ENCODE results near the gene NDUFB6. TPM values are rescaled to one million over a fixed set of nuclear protein-coding genes. Genes with fewer than 3 reads are reported as not detected.

Gene NDUFB6
- total and polyA plus RNA-seq, 3 experiments from 2014 or later = 52.3 to 68.4 (median 65.6) TPM

DNA sequence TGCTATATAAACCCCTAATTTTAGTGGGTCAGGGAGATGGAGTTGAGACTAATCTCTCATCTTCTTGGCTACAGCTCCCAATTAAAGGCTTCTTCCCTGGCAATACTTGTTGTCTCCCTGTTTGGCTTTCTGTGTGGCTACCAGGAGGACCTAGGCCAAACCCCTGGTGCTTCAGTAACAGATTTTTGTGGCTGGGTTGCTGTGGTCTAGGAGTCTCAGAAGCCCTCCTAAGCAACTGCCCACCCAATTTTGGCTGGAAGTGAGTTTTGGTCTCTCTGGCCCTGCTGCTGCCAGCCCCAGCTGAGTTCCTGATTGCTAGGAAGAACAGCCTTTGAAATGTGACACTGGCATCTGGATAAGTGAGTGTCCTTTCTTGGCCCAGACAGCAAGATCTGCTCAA lies 56.7 kb downstream of the NDUFB6 start:
- no peaks in the 10 kb centered on the region for H3K9me3 ChIP-seq (ENCODE audit: low read length)
- Mint-ChIP-seq H3K4me1 (peaks cover 53 to 80% (median 64%) of the 10 kb centered on the region in 3 donors), H3K27ac (peak overlapping the region in 1 of 8 donors; percentile 33), H3K9me3 (peaks cover 0 to 5% (median 0%) of the 10 kb centered on the region in 5 donors), H3K27me3 (no peaks in the 10 kb centered on the region), H3K36me3 (peaks cover 10 to 40% (median 13%) of the 10 kb centered on the region in 3 donors), H3K4me3 (no peak overlapping the region)
- no peak overlapping the region for H3K27ac ChIP-seq (ENCODE audit: low read depth, low read length)
- no peaks in the 10 kb centered on the region for H3K4me1 ChIP-seq (ENCODE audit: insufficient read depth, low read length)
- H3K27me3 ChIP-seq (ENCODE audit: insufficient read depth, low read length, poor library complexity, severe bottlenecking) = no peaks in the 10 kb centered on the region
- H3K4me3 ChIP-seq (ENCODE audit: low read length) = no peak overlapping the region
- H3K36me3 ChIP-seq (ENCODE audit: insufficient read depth, low read length) = no peaks in the 10 kb centered on the region
- CTCF ChIA-PET = interaction anchor here (1.2 kb wide), 1 partner anchor 10 kb away, joined by 4 read pairs; no protein-coding TSS in a partner anchor
- POLR2A ChIA-PET = no interaction called here
- DNase-seq = no peak

DNA sequence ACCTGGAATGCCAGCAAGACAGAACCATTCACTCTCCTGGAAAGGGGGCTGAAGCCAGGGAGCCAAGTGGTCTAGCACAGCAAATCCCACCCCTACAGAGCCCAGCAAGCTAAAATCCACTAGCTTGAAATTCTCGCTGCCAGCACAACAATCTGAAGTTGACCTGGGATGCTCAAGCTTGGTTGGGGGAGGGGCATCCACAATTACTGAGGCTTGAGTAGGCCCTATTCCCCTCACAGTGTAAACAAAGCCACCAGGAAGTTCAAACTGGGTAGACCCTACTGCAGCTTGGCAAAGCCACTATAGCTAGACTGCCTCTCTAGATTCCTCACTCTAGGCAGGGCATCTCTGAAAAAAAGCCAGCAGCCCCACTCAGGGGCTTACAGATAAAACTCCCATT lies 64.2 kb downstream of the NDUFB6 start:
- peaks cover 0 to 4% (median 0%) of the 10 kb centered on the region in 5 donors for H3K9me3 Mint-ChIP-seq
- POLR2A ChIA-PET = interaction anchor here (0.6 kb wide), 1 partner anchor 1145 kb away, joined by 3 read pairs; no protein-coding TSS in a partner anchor

DNA sequence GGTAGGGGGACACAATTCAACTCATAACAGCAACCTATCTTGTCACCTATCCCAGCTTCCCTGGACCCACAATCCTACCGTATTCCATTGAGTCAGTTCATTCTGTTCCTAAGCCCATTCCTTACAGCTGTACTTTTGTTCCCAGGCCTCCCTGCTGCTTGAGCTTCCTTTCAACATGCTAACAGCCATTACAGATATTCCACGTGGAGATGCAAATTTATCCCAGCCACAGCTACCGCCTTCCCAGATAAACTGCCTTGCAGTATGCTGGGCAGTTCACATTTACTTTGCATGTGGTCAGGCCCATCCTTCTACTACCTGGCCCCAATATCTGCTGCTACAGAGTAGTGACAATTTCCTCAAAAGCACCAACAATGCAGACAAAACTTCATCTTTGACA lies 70.0 kb downstream of the NDUFB6 start:
- Mint-ChIP-seq H3K36me3 (peaks cover 0 to 50% (median 15%) of the 10 kb centered on the region in 3 donors), H3K4me1 (peaks cover 16 to 39% (median 21%) of the 10 kb centered on the region in 3 donors), H3K27ac (peak overlapping the region in 3 of 8 donors; percentile 13 to 53 (median 48)), H3K4me3 (no peak overlapping the region), H3K27me3 (no peaks in the 10 kb centered on the region), H3K9me3 (no peaks in the 10 kb centered on the region)
- ChIA-PET CTCF (interaction anchor here (0.9 to 1.4 kb wide), 2 partner anchors 17 to 23 kb away, joined by 3 read pairs; partner anchors contain the start of gene RIGI), POLR2A (no interaction called here)
- Histone ChIP-seq H3K9me3 (ENCODE audit: low read length) (no peaks in the 10 kb centered on the region), H3K4me1 (ENCODE audit: insufficient read depth, low read length) (no peaks in the 10 kb centered on the region), H3K27ac (ENCODE audit: low read depth, low read length) (no peak overlapping the region), H3K4me3 (ENCODE audit: low read length) (no peak overlapping the region), H3K36me3 (ENCODE audit: insufficient read depth, low read length) (no peaks in the 10 kb centered on the region), H3K27me3 (ENCODE audit: insufficient read depth, low read length, poor library complexity, severe bottlenecking) (no peaks in the 10 kb centered on the region)
- DNase-seq = no peak

More for the DNA sequence above, 64.2 kb downstream of the NDUFB6 start:
- Mint-ChIP-seq H3K27ac (peak overlapping the region in 3 of 8 donors; percentile 15 to 89 (median 43)), H3K4me3 (no peak overlapping the region), H3K36me3 (peaks cover 3 to 13% (median 5%) of the 10 kb centered on the region in 3 donors), H3K27me3 (no peaks in the 10 kb centered on the region), H3K4me1 (peaks cover 49 to 71% (median 52%) of the 10 kb centered on the region in 3 donors)
- Histone ChIP-seq H3K4me1 (ENCODE audit: insufficient read depth, low read length) (no peaks in the 10 kb centered on the region), H3K27ac (ENCODE audit: low read depth, low read length) (no peak overlapping the region), H3K9me3 (ENCODE audit: low read length) (no peaks in the 10 kb centered on the region), H3K36me3 (ENCODE audit: insufficient read depth, low read length) (no peaks in the 10 kb centered on the region), H3K27me3 (ENCODE audit: insufficient read depth, low read length, poor library complexity, severe bottlenecking) (no peaks in the 10 kb centered on the region), H3K4me3 (ENCODE audit: low read length) (no peak overlapping the region)
- no peak for DNase-seq
- CTCF ChIA-PET = interaction anchor here (1.2 to 1.7 kb wide), 3 partner anchors 11 to 130 kb away, joined by 3 to 6 read pairs (median 5); partner anchors contain the start of gene RIGI

Other genes starting within 250 kb of the NDUFB6 start
- 10 to 100 TPM; 13.5 to 13.6 TPM for gene ACO1, start 188.5 kb downstream of the NDUFB6 start, total RNA-seq
- 11.0 TPM for gene ACO1, start 188.5 kb downstream of the NDUFB6 start, polyA plus RNA-seq
- 1 to 10 TPM; 5.9 to 6.5 TPM for gene RIGI, start 47.0 kb downstream of the NDUFB6 start, total RNA-seq
- gene RIGI, start 47.0 kb downstream of the NDUFB6 start, polyA plus RNA-seq = 20.0 TPM
- gene SMIM27, start 20.8 kb downstream of the NDUFB6 start, total RNA-seq = 10 to 100 TPM; 16.3 to 18.1 TPM
- gene SMIM27, start 20.8 kb downstream of the NDUFB6 start, polyA plus RNA-seq = 99.8 TPM
- gene TOPORS, start 20.6 kb downstream of the NDUFB6 start, total RNA-seq = 10 to 100 TPM; 18.7 to 20.4 TPM
- gene TOPORS, start 20.6 kb downstream of the NDUFB6 start, polyA plus RNA-seq = 26.1 TPM
- gene TAF1L, start 62.5 kb upstream of the NDUFB6 start, total RNA-seq = not detected
- not detected for gene TAF1L, start 62.5 kb upstream of the NDUFB6 start, polyA plus RNA-seq
- not detected for gene TMEM215, start 210.4 kb upstream of the NDUFB6 start, total RNA-seq
- not detected for gene TMEM215, start 210.4 kb upstream of the NDUFB6 start, polyA plus RNA-seq